ENCODE measurements around the gene GALNTL6. TPM values are rescaled to one million over a fixed set of nuclear protein-coding genes. Genes with fewer than 3 reads are reported as not detected.

The GALNTL6 gene
- total RNA-seq, 1 experiment from 2014 or later: not detected

DNA sequence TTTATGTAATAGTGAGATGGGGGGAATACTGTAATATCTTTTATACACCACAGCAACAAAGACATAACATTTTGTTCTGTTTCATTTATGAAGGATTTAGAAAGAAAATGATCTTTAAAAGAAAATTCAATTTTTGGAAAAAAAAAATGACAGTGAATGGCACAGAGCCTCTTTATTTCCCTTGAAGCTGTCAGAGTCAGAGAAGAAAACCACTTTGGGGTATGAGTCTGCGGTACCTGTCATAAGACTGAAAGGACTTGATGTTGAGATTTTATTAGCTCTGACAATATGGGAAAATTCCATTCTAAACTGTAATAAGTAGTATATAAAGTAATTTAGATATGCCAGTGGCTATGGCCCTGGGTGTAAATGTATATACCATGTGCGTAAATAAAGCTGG is 134.8 kb downstream of the GALNTL6 start:
- Histone ChIP-seq H3K56ac (ENCODE audit: insufficient read length, low read depth, low read length) (no peak overlapping the region), H2AFZ (ENCODE audit: low read length) (no peak overlapping the region), H3K23ac (ENCODE audit: insufficient read length, low read depth, low read length) (no peak overlapping the region), H3K4me2 (ENCODE audit: insufficient read depth, insufficient read length, low read length) (no peak overlapping the region), H3K79me1 (ENCODE audit: insufficient read depth, low read depth, low read length, poor library complexity, severe bottlenecking) (no peaks in the 10 kb centered on the region), H3K9me3 (ENCODE audit: control insufficient read depth, low read depth, low read length) (no peaks in the 10 kb centered on the region), H3K4ac (ENCODE audit: low read depth, low read length) (no peak overlapping the region), H2AK5ac (ENCODE audit: insufficient read length, low read length) (no peak overlapping the region), H3K4me1 (ENCODE audit: insufficient read depth, low read length) (0 out of 2 replicates have a peak, but pooled peaks cover 2% of the 10 kb centered on the region), H4K91ac (ENCODE audit: insufficient read length, low read depth, low read length) (no peak overlapping the region), H2BK5ac (ENCODE audit: insufficient read length, low read length) (no peak overlapping the region), H2BK15ac (ENCODE audit: low read depth, low read length) (no peak overlapping the region), H3K27me3 (ENCODE audit: insufficient read depth, low read length) (no peaks in the 10 kb centered on the region), H2BK20ac (ENCODE audit: low read depth, low read length, poor library complexity, severe bottlenecking) (no peak overlapping the region), H3K9ac (ENCODE audit: extremely low read depth, insufficient read length, low read length) (no peak overlapping the region), H2BK120ac (ENCODE audit: low read depth, low read length, poor library complexity, severe bottlenecking) (no peak overlapping the region), H4K20me1 (ENCODE audit: control insufficient read depth, insufficient read depth, insufficient read length) (no peaks in the 10 kb centered on the region), H3K79me2 (ENCODE audit: insufficient read depth, low read length) (no peaks in the 10 kb centered on the region), H3K23me2 (ENCODE audit: insufficient read length, low read depth, low read length, poor library complexity, severe bottlenecking) (no peaks in the 10 kb centered on the region), H4K5ac (ENCODE audit: insufficient read length, low read depth, low read length) (no peak overlapping the region), H4K8ac (replicated peaks; ENCODE audit: insufficient read length, low read depth, low read length) (no peak overlapping the region), H3K14ac (ENCODE audit: insufficient read depth, low read length) (no peak overlapping the region), H3T11ph (ENCODE audit: low read length) (no peak overlapping the region), H3K18ac (ENCODE audit: insufficient read length, low read depth, low read length) (no peak overlapping the region), H3K27ac (ENCODE audit: insufficient read length, low read depth, low read length) (no peak overlapping the region), H2BK12ac (ENCODE audit: insufficient read length, low read depth, low read length) (no peak overlapping the region)
- TF ChIP-seq, protein P1, sequence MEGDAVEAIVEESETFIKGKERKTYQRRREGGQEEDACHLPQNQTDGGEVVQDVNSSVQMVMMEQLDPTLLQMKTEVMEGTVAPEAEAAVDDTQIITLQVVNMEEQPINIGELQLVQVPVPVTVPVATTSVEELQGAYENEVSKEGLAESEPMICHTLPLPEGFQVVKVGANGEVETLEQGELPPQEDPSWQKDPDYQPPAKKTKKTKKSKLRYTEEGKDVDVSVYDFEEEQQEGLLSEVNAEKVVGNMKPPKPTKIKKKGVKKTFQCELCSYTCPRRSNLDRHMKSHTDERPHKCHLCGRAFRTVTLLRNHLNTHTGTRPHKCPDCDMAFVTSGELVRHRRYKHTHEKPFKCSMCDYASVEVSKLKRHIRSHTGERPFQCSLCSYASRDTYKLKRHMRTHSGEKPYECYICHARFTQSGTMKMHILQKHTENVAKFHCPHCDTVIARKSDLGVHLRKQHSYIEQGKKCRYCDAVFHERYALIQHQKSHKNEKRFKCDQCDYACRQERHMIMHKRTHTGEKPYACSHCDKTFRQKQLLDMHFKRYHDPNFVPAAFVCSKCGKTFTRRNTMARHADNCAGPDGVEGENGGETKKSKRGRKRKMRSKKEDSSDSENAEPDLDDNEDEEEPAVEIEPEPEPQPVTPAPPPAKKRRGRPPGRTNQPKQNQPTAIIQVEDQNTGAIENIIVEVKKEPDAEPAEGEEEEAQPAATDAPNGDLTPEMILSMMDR (conservative IDR thresholded peaks at IDR 0.05): no peak
- H3K4me1 Mint-ChIP-seq: peaks cover 3 to 7% of the 10 kb centered on the region in 2 experiments; a peak in 2 of 4 replicates
- no peaks in the 10 kb centered on the region for H3K27me3 Mint-ChIP-seq (ENCODE audit: low read depth)
- no peaks in the 10 kb centered on the region for H3K9me3 Mint-ChIP-seq
- H3K4me3 Mint-ChIP-seq: no peak overlapping the region
- no peak for DNase-seq
- H3K27ac Mint-ChIP-seq: no peak overlapping the region
- WGBS (ENCODE audit: extremely low coverage, insufficient read length, low lambda C conversion rate): no CpG with 5 or more reads among the region's 2 CpGs
- no peaks in the 10 kb centered on the region for H3K36me3 Mint-ChIP-seq (ENCODE audit: insufficient read depth in 1 of 3, low read depth in 3 of 3)
